ENCODE data around the gene RPL38. TPM values are rescaled to one million over a fixed set of nuclear protein-coding genes. Genes with fewer than 3 reads are reported as not detected.

The RPL38 gene
- total RNA-seq, 1 experiment from 2014 or later = 3,689 TPM

DNA sequence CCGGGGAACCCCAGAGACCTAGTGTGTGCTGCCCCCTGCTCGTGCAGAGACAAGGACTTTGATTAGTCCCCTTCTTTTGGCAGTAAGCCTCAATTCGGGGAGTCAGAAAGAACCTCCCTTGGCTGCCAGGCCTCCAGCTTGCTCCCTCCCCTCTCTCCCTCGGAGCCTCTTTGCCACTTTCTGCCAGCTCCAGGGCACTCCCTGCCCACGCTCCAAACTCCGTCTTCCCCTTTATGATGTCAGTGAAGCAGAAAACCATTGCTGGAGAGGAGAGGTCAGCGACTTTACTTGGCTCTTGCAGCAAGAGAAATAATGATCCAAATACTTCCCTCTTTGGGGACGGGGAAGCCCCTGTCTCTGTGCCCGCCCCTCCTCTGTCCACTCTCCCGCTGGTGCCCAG, 38.0 kb downstream of the RPL38 start:
- Histone ChIP-seq H3F3A (ENCODE audit: low read length, unreplicated experiment) (no peaks in the 10 kb centered on the region), H3K4me1 (ENCODE audit: insufficient read depth, low read length) (no peaks in the 10 kb centered on the region), H3K9me3 (ENCODE audit: low read length) (no peaks in the 10 kb centered on the region), H3K9ac (ENCODE audit: low read length) (no peak overlapping the region), H3K79me2 (ENCODE audit: low read length) (no peaks in the 10 kb centered on the region), H4K20me1 (ENCODE audit: low read length) (no peaks in the 10 kb centered on the region), H3K4me3 (ENCODE audit: low read length) (no peak overlapping the region), H2AFZ (ENCODE audit: low read length) (no peak overlapping the region), H3K9me2 (replicated peaks; ENCODE audit: low read length) (no peaks in the 10 kb centered on the region), H3K4me2 (ENCODE audit: low read length) (no peak overlapping the region), H3K27ac (ENCODE audit: low read length) (no peak overlapping the region), H3K27me3 (ENCODE audit: low read length) (no peaks in the 10 kb centered on the region), H3K36me3 (ENCODE audit: low read depth, low read length) (no peaks in the 10 kb centered on the region)
- intact Hi-C loops (cut with micrococcal nuclease) = no loop called here
- POLR2A ChIA-PET (ENCODE audit: unreplicated experiment) = no interaction called here
- ATAC-seq (no peak), DNase-seq (no peak)
- CTCF ChIA-PET = interaction anchor here (0.6 kb wide), 1 partner anchor 508 kb away, joined by 5 read pairs; no protein-coding TSS in a partner anchor
- TF ChIP-seq EZH2phosphoT487 (IDR thresholded peaks at IDR 0.05; ENCODE audit: borderline replicate concordance, low read length) = no peak
- no TSS peak for BruUV-seq (replicated peaks)

DNA sequence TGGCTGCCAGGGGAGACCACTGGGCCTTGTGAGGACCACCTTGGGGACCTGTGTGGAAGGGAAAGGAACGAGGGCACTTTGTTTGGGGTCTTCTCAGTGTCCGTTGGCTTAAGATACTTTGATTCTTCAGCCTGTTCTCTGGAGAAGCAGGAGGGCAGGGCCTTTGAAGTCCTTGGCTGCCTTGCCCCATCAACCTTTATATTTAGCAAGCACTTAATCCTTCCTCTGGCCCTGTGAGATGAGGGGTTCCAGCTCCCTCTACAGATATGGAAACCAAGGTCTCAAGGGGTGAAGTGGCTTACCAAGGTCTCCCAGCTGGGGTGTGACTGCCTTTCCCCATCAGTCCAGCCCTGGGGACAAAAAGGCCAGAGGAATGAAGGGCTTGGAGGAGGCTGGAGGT, 38.4 kb downstream of the RPL38 start:
- H3K4me3 ChIP-seq (ENCODE audit: low read length) = no peak overlapping the region
- no TSS peak for BruUV-seq (replicated peaks)

DNA sequence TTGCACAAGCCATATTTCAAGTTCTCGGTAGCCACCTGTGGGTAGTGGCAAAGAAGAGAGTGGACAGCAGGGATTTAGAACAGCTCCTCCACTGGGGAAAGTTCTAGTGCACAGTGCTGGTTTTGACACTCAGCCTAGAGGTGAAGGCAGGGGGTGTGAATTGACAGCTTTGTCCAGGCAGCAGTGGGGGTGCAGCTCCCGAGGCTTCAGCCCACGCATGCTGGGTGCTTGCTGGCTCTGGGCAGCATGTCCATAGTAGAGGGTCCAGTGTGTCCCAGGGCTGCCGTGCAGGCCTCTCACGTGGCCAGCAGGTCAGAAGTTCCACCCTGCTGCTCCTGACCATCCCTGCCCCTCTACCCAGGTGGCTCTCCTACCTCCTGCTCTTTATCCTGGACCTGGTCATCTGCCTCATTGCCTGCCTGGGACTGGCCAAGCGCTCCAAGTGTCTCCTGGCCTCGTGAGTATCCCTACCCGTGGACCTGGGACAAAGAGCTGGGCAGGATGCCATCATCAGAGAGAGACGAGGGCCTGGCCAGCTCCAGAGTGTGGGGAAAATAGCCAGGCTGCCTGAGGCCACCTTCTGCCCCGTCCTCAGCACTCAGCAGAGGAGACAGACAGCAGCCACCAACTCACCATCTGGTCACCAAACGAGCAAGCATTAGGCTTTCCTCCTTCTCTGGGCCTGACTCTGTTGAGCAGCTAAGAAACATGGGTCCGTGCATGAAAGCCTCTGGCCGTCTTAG, 39.7 kb downstream of the RPL38 start:
- TF ChIP-seq CTCF (conservative IDR thresholded peaks at IDR 0.05; ENCODE audit: low read depth, low read length) (no peak), EZH2phosphoT487 (IDR thresholded peaks at IDR 0.05; ENCODE audit: borderline replicate concordance, low read length) (no peak), EZH2 (IDR thresholded peaks at IDR 0.05; ENCODE audit: low read length, unreplicated experiment) (no peak)
- H3K9me2 ChIP-seq (replicated peaks; ENCODE audit: low read length) = no peaks in the 10 kb centered on the region
- H4K20me1 ChIP-seq (ENCODE audit: low read length) = no peaks in the 10 kb centered on the region
- H3K79me2 ChIP-seq (ENCODE audit: low read length) = no peaks in the 10 kb centered on the region
- intact Hi-C loops (cut with micrococcal nuclease) = no loop called here
- no peaks in the 10 kb centered on the region for H3K27me3 ChIP-seq (ENCODE audit: low read length)
- no peak overlapping the region for H3K4me2 ChIP-seq (ENCODE audit: low read length)
- no peaks in the 10 kb centered on the region for H3K4me1 ChIP-seq (ENCODE audit: insufficient read depth, low read length)
- DNase-seq (no peak), ATAC-seq (no peak)
- no peak overlapping the region for H3K27ac ChIP-seq (ENCODE audit: low read length)
- no TSS peak for BruUV-seq (replicated peaks)
- no peak overlapping the region for H3K4me3 ChIP-seq (ENCODE audit: low read length)
- no peaks in the 10 kb centered on the region for H3K9me3 ChIP-seq (ENCODE audit: low read length)
- ChIA-PET CTCF (no interaction called here), POLR2A (ENCODE audit: unreplicated experiment) (no interaction called here)
- no peak overlapping the region for H3K9ac ChIP-seq (ENCODE audit: low read length)
- no peaks in the 10 kb centered on the region for H3F3A ChIP-seq (ENCODE audit: low read length, unreplicated experiment)
- H2AFZ ChIP-seq (ENCODE audit: low read length) = no peak overlapping the region
- H3K36me3 ChIP-seq (ENCODE audit: low read depth, low read length) = no peaks in the 10 kb centered on the region

More for the DNA sequence above, 38.4 kb downstream of the RPL38 start:
- ChIA-PET POLR2A (ENCODE audit: unreplicated experiment) (no interaction called here), CTCF (interaction anchor here (0.6 kb wide), 1 partner anchor 507 kb away, joined by 5 read pairs; no protein-coding TSS in a partner anchor)
- no peak overlapping the region for H3K4me2 ChIP-seq (ENCODE audit: low read length)
- no peaks in the 10 kb centered on the region for H3K9me2 ChIP-seq (replicated peaks; ENCODE audit: low read length)
- H3F3A ChIP-seq (ENCODE audit: low read length, unreplicated experiment) = no peaks in the 10 kb centered on the region
- DNase-seq (no peak), ATAC-seq (no peak)
- H3K9me3 ChIP-seq (ENCODE audit: low read length) = no peaks in the 10 kb centered on the region
- no peaks in the 10 kb centered on the region for H4K20me1 ChIP-seq (ENCODE audit: low read length)
- no peaks in the 10 kb centered on the region for H3K4me1 ChIP-seq (ENCODE audit: insufficient read depth, low read length)
- no peak overlapping the region for H3K9ac ChIP-seq (ENCODE audit: low read length)
- H3K27me3 ChIP-seq (ENCODE audit: low read length) = no peaks in the 10 kb centered on the region
- no peak for TF ChIP-seq EZH2 (IDR thresholded peaks at IDR 0.05; ENCODE audit: low read length, unreplicated experiment)
- no peak for TF ChIP-seq CTCF (conservative IDR thresholded peaks at IDR 0.05; ENCODE audit: low read depth, low read length)
- no peak for TF ChIP-seq EZH2phosphoT487 (IDR thresholded peaks at IDR 0.05; ENCODE audit: borderline replicate concordance, low read length)
- H3K36me3 ChIP-seq (ENCODE audit: low read depth, low read length) = no peaks in the 10 kb centered on the region
- intact Hi-C loops (cut with micrococcal nuclease) = no loop called here
- no peaks in the 10 kb centered on the region for H3K79me2 ChIP-seq (ENCODE audit: low read length)
- H2AFZ ChIP-seq (ENCODE audit: low read length) = no peak overlapping the region
- H3K27ac ChIP-seq (ENCODE audit: low read length) = no peak overlapping the region
